HG03575 (cell line): ENCODE data around the gene SLC9A8.
"Not testable (repeated sequence)": the region's sequence is repeated elsewhere in the genome, so short reads cannot be mapped to it uniquely, and the experiment has no call there.

Experiments used
- ATAC-seq: cut with Tn5 transposase; IDR thresholded peaks from one replicate; pipeline ENCODE4 v1.9.1; 2021; ENCODE audit not compliant: unreplicated experiment, insufficient number of reproducible peaks, low FRiP score; ENCODE audit errors: extremely low read depth

SLC9A8 gene

DNA sequence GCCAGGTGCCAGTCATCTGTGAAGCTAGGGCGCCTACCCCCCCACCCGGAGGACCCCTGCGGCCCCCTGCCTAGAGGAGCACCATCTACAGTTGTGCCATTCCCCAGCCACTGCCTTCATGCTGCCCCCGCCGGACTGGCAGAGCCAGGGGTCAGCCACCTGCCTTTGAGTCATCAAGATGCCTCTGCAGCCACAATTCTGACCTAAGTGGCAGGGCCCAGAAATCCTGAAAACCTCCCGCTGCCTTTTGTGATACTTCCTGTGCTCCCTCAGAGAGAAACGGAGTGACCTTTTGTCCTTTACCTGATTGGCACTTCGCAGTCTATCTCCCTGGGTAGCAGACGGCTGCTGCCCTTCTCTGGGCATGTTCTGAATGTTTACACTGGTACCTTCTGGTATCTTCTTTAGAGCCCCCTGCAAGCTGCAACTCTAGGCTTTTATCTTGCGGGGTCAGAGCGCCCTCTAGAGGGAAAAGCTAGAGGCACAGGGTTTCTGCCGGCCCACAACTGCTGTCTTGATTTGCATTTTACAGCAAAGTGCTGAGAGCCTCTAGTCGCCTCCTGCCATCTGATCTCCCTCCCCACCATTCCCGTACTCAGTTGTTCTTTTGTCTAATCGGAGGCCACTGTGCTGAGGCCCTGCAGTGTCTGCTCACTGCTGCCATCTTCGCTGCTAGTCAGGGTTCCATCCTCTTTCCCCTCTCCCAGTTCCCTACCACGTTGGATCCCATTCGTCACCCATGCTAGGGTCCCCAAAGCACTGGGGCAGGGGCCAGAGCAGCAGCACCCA lies 75.8 kb downstream of the SLC9A8 start:
- no peak for ATAC-seq

DNA sequence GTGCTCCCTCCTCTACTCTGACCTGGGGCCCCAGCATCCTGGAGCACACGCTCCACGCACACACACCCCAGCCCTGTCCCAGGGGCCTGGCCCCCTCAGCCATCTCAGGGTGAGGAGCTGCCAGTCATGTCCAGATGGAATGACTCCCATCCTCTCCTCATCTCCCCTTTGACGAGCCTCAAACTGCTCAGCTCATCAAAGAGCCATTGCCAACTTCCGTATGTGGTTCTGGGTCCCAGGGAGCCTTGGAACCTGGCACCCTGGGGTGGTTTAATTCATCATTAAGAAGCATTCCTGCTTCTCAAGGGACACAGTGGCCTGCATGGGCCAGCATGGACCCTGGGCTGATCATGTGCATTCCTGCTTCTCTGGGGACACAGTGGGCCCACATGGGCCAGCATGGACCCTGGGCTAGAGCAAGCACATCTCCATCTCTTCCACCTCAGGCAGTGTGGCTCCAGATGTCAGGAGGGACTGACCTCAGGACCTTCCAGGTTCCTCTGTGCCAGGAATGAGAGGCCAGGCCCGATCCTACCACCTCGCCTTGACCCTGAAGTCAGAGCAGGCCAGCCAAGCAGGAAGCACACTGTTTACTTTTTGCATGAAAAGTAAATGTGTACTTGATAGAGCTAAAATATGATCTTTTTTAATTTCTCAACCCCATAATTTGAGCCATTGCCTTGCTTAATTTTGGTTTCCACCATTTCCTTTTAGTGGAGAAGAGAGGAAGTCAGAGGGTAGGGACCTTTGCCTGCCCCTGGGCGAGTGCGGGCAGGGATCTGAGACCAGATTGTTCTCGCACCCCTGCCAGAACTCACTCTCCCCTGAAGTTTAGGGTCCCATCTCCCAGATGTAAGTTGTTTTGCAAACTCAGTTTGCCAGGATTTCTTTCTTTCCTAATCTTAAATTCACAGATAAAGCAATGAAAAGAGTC lies 76.6 kb downstream of the SLC9A8 start:
- ATAC-seq = no peak

DNA sequence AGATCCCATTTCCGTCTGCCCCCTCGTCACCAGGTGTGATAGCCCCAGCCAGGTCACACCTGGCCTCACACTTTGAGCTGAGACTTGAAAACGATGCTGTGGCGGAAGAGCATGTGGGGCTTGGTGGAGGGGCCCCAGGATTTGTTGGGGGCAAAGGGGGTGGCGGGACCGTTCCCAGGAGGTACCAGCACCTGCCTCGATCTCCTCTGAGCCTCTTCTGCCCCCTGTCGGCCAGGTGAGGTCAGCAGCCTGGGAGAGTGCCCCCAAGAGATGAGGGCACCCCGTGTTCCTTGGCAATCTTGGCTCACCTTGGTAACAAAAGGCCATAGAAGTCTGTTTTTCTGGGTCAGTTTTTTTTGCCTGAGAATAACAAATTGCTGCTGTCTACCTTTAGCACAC lies 77.3 kb downstream of the SLC9A8 start:
- ATAC-seq = no peak

DNA sequence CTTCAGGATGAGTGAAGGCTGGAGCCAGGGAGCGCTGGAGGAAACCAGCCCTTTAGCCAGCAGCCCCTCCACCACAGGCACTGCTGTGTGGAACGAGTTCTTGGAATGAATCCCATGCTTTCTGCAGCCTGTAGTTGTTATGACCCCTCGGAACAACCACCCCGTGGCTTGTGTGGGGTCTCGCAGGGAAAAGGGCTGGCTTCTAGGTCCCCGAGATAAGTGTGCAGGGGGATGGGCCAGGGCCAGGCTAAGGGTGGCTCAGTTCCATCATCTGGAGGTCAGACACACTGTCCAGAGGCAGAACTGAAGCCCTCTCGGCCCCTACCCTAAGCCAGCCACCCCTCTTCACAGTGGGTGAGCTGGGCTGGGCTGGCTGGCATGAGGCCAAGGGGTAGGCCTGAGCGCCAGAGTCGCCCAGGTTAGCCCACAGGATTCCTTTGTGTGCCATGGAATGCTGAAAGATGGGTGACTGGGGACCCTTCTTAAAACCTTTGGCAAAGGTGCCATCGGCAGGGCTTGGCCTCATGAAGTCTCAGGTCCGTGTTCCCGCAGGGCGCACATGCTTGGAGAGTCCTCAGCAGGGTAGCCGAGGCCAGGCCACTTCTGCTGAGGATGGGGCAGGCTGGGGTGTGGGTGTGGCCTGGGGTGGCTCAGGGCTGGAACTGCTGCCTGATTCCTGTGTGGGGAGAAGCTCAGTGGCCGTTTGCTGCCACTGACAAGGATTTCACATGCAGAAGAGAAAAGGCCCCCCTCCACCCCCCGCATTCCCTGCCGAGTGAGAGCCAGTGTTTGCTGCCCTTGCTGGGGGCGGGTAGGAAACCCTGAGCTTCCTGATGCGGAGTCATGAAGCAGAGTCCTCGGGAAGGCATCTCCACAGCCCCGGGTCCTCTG lies 78.1 kb downstream of the SLC9A8 start:
- ATAC-seq = no peak

DNA sequence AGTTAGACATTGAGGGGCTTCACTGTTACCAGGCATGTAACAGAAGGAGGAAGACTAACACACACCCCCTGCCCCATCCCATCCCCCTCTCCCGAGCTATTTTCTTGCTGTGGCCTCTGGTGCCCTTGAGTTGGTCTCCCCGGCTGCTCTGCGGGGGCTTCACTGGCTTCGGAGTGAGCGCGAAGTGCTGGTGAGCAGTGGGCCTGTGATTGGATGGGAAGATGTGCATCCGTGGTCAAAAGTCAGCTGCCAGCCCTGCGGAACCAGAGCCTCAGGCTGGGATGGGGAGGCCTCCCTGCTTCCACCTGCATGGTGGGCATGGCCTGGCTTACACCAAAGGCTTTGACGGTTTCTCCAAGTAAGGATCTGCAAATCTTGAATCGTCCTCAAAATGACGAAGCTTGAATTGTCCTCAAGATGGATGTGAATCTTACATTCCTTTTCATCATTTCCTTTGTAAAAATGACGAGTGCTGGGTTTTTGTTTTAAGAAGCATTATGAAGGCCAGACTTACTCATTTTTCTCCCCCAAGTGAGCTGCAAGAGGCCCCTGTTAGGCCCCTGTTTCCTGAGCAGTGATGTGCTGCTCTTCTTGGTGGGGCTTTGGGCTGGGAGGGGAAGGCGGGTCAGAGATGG lies 79.0 kb downstream of the SLC9A8 start:
- no peak for ATAC-seq

DNA sequence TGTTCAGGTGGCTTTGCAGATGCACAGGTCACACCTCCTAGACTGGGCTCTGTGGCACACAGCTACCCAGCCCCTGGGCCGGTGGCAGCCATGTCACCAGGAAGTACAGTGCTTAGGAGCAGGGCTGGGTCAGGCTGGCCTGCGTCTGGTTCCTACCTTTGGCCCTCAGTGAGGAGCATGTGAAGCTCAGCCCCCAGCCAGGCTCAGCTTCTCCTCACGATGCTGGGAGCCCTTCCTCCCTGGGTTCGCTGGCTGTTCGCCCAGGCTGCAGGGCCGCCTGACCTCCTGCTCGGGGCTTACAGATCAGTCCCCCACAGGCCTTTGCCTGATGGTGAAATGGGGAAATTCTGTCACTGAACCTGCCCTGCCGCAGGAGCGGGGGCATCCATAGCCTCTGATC lies 79.6 kb downstream of the SLC9A8 start:
- ATAC-seq = no peak

DNA sequence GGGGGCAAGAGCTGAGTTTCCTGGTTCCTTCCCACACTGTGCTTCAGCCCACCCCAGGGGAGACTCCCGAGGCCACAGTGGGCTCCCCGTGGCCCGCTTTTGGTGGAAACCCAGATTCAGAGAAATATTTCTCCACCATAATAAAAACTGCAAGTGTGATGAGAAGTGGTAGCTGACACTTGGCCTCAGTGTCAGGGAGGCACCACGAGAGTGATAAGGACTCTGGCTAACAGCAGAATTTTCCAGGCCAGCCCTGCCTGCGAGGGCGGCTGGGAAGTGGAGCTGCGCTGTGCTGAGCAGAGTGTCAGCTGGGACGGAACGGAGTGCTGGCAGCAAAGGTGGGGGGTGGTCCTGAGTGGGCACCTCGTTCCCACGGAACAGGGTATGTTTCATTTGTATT lies 80.2 kb downstream of the SLC9A8 start:
- ATAC-seq = no peak

DNA sequence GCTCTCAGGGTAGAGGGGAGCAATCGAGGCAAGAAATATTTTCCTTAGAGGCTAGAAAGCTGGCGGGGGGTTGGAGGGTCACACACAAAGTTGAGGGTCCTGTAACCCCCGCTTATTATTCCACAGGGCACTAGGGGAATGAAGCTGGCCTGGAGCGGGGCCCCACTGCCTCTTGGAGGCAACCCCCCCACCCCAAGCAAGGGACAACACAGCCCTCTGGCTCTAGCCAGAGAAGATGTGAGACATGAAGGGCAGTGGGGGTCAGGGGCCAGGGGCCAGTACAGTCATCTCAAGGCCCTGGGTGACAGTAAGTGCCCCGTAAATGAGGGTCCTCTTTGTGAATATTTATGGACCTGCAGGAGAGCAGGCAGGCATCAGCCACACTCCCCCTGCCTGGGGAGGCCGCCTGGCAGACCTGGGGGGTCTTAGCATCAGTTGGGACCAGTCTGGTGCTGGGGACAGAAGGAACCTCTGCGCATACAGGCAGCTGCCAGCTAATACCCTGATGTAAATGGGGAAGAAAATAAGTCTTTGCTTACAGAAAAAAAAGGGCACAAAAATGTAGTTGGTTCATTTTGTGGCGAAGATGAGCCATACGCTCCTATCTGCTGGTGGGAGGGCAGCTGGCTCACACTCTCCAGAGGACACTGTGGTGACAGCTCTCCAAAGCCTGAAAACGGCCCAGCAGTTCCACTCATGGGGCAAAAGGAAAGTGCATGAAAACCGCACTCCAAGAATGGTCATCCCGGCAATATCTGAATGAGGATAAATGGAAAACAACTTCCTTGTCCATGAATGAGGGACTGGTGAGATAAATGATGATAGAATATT lies 80.8 kb downstream of the SLC9A8 start:
- ATAC-seq = no peak

DNA sequence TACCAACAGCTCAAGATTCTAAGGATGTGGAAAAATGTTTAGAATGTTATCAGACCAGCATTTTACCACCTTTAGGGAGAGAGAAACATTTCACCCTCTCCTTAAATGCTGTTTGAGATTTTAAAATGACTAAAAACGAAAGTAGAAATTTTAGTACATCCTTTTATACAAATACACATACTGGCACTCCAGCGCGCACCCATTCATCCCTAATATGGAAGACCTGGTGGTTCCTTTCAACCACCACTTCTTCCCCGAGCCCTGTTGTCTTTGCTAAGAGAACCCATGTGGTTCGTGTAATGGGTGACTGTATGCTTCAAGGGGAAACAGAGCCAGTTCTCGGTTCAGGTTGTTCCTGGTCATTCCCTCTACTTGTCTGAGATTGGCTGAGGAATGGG lies 81.4 kb downstream of the SLC9A8 start:
- ATAC-seq = no peak

DNA sequence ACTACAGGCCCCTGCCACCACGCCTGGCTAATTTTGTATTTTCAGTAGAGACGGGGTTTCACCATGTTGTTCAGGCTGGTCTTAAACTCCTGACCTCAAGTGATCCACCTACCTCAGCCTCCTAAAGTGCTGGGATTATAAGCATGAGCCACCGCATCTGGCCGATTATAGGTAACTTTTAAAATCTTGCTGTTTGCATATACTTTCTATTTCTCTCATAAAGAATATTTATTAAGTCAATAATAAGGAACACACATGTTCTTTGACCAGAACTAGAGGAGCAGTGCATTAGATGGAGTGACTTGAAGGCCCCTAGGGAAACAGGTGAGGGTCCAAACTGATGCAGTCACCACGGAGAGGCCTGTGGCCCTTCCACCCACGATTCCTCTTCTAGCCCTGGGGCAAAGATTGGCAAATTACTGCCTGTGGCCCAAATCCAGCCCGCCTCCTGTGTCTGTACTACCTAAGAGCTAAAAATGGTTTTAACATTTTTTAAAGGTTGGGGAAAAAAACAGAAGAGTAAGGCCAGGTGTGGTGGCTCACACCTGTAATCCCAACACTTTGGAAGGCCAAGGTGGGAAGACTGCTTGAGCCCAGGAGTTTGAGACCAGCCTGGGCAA lies 83.0 kb downstream of the SLC9A8 start:
- not testable (repeated sequence) for ATAC-seq

DNA sequence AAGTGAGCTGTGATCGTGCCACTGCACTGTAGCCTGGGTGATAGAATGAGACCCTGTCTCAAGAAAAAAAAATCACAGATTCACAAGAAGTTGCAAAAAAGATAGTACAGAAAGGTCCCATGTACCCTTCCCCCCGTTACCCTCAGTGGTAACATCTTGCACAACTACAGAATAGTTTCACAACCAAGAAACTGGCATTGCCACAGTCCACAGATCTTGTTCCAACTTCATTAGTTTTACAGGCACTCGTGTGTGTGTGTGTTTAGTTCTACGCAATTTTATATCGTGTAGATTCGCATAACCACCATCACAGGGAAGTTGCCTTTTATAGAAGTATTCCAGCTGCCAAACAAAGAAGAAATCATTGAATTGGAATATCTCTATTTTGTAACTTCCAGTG lies 83.6 kb downstream of the SLC9A8 start:
- ATAC-seq = no peak

DNA sequence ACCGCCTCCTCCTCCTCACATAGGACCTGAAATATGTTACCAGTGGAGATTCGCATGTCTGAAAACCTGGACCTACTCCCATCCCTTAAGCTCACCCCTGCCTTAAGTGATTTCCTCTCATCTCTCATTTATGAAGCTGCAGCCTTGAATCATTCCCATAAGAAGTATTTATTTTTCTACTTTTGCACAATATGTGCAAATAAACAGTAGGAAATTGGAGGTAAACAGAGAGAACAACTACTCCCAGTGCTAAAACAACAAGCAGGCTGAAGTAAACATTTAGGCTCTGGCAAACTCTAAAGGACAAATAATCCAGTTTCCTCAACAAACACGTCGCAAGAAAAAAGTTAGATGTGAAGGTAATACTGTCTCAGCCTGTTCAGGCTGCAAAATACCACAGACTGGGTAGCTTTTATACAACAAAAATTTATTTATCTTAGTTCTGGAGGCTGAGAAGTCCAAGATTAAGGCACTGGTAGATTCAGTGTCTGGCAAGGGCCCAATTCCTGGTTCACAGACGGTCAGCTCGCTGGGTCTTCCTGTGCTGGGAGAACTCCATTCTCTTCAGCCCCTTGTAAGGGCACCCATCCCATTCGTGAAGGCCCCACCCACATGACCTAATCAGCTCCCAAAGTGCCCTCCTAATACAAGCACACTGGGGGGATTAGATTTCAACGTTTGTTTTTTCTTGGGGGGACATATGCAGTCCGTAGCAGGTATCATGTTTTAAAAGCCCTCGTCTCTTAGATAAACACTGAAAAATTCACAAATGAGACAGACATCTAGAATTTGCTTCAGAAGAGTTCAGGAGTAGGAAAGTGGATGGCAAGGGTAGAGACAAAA lies 87.1 kb downstream of the SLC9A8 start:
- no peak for ATAC-seq

DNA sequence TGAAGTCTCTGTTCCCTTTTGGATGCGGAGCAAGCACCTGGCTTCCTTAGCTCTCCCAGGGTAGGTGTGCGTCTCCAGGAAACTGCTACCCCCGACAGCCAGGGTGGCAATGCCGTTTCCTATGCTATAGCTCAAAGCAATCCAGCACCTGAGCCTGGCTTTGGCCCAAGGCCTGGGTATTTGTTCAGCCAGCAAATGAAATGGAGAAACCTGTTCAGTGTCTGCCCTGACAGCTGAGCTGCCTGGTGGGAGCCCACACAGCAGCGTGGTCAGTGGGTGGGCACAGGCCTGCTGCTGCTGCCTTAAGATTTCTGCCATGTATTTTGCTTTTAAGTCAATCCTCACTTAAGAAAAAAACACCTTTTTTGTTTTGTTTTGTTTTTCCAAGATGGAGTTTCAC lies 89.0 kb downstream of the SLC9A8 start:
- no peak for ATAC-seq

DNA sequence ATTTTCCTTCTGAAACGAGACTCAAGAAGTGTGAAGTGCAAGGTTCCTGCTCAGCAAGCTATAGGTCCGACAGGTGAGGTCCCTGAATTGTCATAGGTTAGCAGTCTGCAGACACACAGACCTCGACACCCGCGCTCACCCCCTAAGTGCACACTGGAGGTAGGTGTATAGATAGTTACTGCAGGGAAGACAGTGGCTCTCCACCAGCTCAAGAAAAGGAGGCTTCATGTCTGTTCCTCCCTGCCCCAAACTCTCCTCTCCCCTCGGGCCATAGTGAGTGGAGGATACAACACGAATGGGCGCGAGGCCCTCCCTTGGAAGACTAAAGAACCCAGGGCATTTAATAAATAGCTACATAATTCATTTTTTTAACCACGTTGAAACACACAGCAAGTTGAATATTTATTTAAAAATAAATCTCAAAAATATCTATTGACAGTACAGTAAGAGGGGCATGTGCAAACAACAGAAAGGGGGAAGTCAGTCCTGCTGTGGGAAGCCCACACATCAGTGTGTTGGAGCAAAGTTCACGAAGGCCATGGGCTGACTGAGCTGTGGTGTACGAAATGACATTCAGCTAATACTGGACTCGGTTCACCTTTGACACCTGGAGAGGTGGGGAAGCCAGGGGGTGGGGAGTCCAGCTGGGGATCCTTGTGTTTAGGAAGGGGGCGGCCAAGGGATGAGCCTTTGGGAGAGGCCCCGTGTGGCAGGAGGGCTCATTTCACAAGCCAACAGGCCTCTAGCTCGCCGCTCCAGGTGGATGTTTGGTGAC lies 92.0 kb downstream of the SLC9A8 start:
- ATAC-seq = no peak

DNA sequence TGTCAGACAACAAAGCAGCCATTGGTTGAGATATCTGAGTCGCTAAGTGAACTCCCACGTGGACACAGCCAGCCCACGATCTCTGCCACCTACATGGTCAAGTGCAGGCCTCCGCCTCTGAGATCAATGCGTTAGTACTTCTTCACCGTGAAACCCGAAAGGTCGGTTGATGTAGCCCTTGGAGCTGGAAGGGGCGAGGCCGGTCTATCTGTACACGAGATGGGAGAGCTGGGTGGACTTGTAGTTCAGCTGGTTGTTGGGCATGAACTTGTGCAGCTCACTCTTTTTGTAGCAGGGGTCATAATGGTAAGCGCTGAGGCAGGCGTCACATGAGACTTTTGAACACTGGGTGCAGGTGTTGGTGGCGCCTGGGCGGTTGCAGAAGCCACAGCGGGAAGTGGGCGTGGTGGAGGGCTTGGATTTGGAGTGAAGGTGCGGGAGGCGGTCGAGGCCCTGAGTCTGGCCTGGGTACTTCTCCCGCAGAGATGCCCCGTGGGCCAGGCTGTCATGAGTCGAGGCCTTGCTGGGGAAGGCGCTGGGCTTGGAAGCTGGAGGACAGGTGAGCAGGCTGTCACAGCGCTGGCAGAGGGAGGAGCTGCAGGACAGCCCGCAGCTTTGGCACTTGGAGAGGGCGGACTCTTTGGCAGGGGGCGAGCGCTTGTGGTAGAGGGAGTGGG lies 92.9 kb downstream of the SLC9A8 start:
- ATAC-seq = no peak
